H1 (cell line): ENCODE measurements around the gene DHPS. TPM values are rescaled to one million over a fixed set of nuclear protein-coding genes. Genes with fewer than 3 reads are reported as not detected.

ENCODE experiments used
- ATF3 ChIP-seq: IDR thresholded peaks from 2 replicates; pipeline ENCODE4 v1.6.1; 2011; ENCODE audit warnings: low read depth, mild to moderate bottlenecking, low read length; ENCODE audit not compliant: insufficient read depth
- CHD7 ChIP-seq: fragments of 300-600 bp; sonication (generic); IDR thresholded peaks from 2 replicates; pipeline ENCODE4 v1.7.1; 2012; ENCODE audit warnings: low read length, moderate library complexity, mild to moderate bottlenecking, inconsistent platforms; ENCODE audit not compliant: insufficient replicate concordance
- KDM1A ChIP-seq: fragments of 200-600, 300-600 bp; sonication (generic); IDR thresholded peaks from 2 replicates; pipeline ENCODE4 v1.7.1; 2016; ENCODE audit warnings: mild to moderate bottlenecking, low read length, borderline replicate concordance
- KDM4A ChIP-seq: IDR thresholded peaks from one replicate; pipeline ENCODE4 v1.7.1; 2012; ENCODE audit warnings: low read depth, mild to moderate bottlenecking, moderate library complexity, low read length, inconsistent platforms; ENCODE audit not compliant: severe bottlenecking
- MAFK ChIP-seq: IDR thresholded peaks from 2 replicates; pipeline ENCODE4 v1.6.1; 2012; ENCODE audit warnings: low read depth, mild to moderate bottlenecking, improper control_type of control experiment, low read length
- TEAD4 ChIP-seq: IDR thresholded peaks from 2 replicates; pipeline ENCODE4 v1.6.1; 2012; ENCODE audit warnings: low read depth, low read length, inconsistent platforms, mixed read lengths
- polyA plus RNA-seq, 7 experiments: library from polyadenylated mRNA; depleted of rRNA in 3 of 7; stranded (reverse) in 5 of 7; unstranded in 2 of 7; fragments of >200 nt in 5 of 7; fragments of 200-250 nt in 2 of 7; gene quantifications; 1 replicate in 5 of 7; 2 replicates in 1 of 7; 4 replicates in 1 of 7; pipeline versions ENCODE4 v1.2.1 to v1.2.3, GENCODE V29; 2011 to 2013; ENCODE audit warnings: missing spikeins in 2 of 7, mixed read lengths in 2 of 7
- total RNA-seq: library from RNA; stranded (reverse); fragmentation: NEBNext Ultra II Directional; extraction: Animal tissue kit (Norgen Biotek cat#: 25700); gene quantifications from 2 replicates; pipeline ENCODE4 v1.2.1, GENCODE V29; 2021

Gene DHPS
- total and polyA plus RNA-seq, 2 of the 8 experiments (the other 6 are each of a cell fraction or from before 2014, with no cell fraction given): 86.6 to 99.6 TPM

- no peak for TF ChIP-seq ATF3
- TF ChIP-seq KDM4A: no peak
- no peak for TF ChIP-seq MAFK
- TF ChIP-seq CHD7: no peak
- no peak for TF ChIP-seq KDM1A
- TF ChIP-seq TEAD4: no peak
Measured at GRCh38 chr19:12660980-12661379, 20.7 kb downstream of the DHPS start (continued).
